CD4-positive, alpha-beta T cell (primary cell): ENCODE results near the gene PAPPA. TPM values are rescaled to one million over a fixed set of nuclear protein-coding genes. Genes with fewer than 3 reads are reported as not detected.

Experiments
- ATAC-seq: fragments of 200-7000 bp; cut with Tn5 transposase; one replicate; pipeline ENCODE4 v1.10.0; 2022; ENCODE audit warnings: mild to moderate bottlenecking; ENCODE audit not compliant: poor library complexity
- CTCF ChIA-PET: fragments of 350-600 bp; sonication (Branson Sonifier 250); formaldehyde crosslinking; loops from one replicate; lab custom pipeline; 2021; ENCODE audit warnings: antibody characterized with exemption, inconsistent platforms; lab: Charles Lee
- POLR2A ChIA-PET: fragments of 350-600 bp; sonication (Branson Sonifier 250); formaldehyde crosslinking; loops from one replicate; lab custom pipeline; 2021; ENCODE audit warnings: antibody characterized with exemption, inconsistent platforms; lab: Charles Lee
- DNase-seq, 14 experiments: peaks; one replicate each; pipeline ENCODE4 v3.0.0-alpha.2; 2013 to 2020; ENCODE audit warnings: mixed read lengths in 2 of 14
- H3K27ac ChIP-seq, 2 donors: one replicate each; pipeline versions ENCODE4 v1.5.1 to v1.7.0; 2013; ENCODE audit warnings: low read length in 2 of 2, low read depth in 1 of 2, mild to moderate bottlenecking in 1 of 2
- H3K27me3 ChIP-seq, 2 experiments: 1 replicate in 1 of 2; 2 replicates in 1 of 2; pipeline versions ENCODE4 v1.6.1 to v1.7.0; 2013; ENCODE audit warnings: low read length in 2 of 2, control low read depth in 1 of 2, mild to moderate bottlenecking in 1 of 2, moderate library complexity in 1 of 2; ENCODE audit not compliant: insufficient read depth in 2 of 2, control insufficient read depth in 1 of 2
- H3K36me3 ChIP-seq: one replicate; pipeline ENCODE4 v1.6.1; 2013; ENCODE audit warnings: low read length, control low read depth; ENCODE audit not compliant: insufficient read depth
- H3K4me1 ChIP-seq: one replicate; pipeline ENCODE4 v1.6.1; 2013; ENCODE audit warnings: low read length, control low read depth; ENCODE audit not compliant: insufficient read depth
- H3K4me3 ChIP-seq: one replicate; pipeline ENCODE4 v1.5.1; 2013; ENCODE audit warnings: mild to moderate bottlenecking, low read length, moderate library complexity
- H3K9me3 ChIP-seq, 2 experiments: 1 replicate in 1 of 2; 2 replicates in 1 of 2; pipeline versions ENCODE4 v1.6.1 to v1.7.0; 2013; ENCODE audit warnings: low read length in 2 of 2, mild to moderate bottlenecking in 2 of 2, control low read depth in 1 of 2, moderate library complexity in 1 of 2; ENCODE audit not compliant: control insufficient read depth in 1 of 2, insufficient read depth in 1 of 2
- H3K27ac Mint-ChIP-seq: one replicate; pipeline ENCODE4 v1.8.0; 2020; ENCODE audit warnings: mixed read lengths
- H3K27me3 Mint-ChIP-seq: one replicate; pipeline ENCODE4 v1.8.0; 2021; ENCODE audit warnings: mixed read lengths
- H3K36me3 Mint-ChIP-seq: one replicate; pipeline ENCODE4 v1.8.0; 2021; ENCODE audit warnings: low read depth, mixed read lengths
- H3K4me1 Mint-ChIP-seq: one replicate; pipeline ENCODE4 v1.8.0; 2021; ENCODE audit warnings: low read depth, mixed read lengths
- H3K4me3 Mint-ChIP-seq: one replicate; pipeline ENCODE4 v1.8.0; 2020; ENCODE audit warnings: mild to moderate bottlenecking, mixed read lengths
- H3K9me3 Mint-ChIP-seq: one replicate; pipeline ENCODE4 v1.8.0; 2020; ENCODE audit warnings: mixed read lengths
- CTCF ChIP-seq: fragments of 200-600 bp; IDR thresholded peaks from one replicate; pipeline ENCODE4 v1.8.0; 2022; ENCODE audit warnings: antibody characterized with exemption, mild to moderate bottlenecking
- intact Hi-C, 2 experiments: fragments of 100-400 bp; cut with DNase I in 1 of 2; cut with micrococcal nuclease in 1 of 2; formaldehyde crosslinking; loops; one replicate each; pipeline versions ENCODE4 v1.15.1 to v1.9.0; 2023 to 2025; cut with DNase I, micrococcal nuclease
- total RNA-seq, 174 experiments: library from RNA in 2 of 174; stranded (reverse) in 2 of 174; gene quantifications; one replicate each; pipeline ENCODE4 v1.2.3 and lab custom pipeline; 2021 to 2026

Gene PAPPA
- total RNA-seq, 2 experiments from 2014 or later = 0.03 TPM; not detected in 1

GRCh38 chr9:116369706-116370105, 216.1 kb downstream of the PAPPA start:
- Mint-ChIP-seq H3K36me3 (no peaks in the 10 kb centered on the region), H3K27ac (no peak overlapping the region), H3K9me3 (no peaks in the 10 kb centered on the region), H3K4me3 (no peak overlapping the region), H3K27me3 (no peaks in the 10 kb centered on the region), H3K4me1 (no peaks in the 10 kb centered on the region)
- no peaks in the 10 kb centered on the region for H3K27me3 ChIP-seq
- TF ChIP-seq CTCF = no peak
- ChIA-PET CTCF (no interaction called here), POLR2A (no interaction called here)
- H3K4me1 ChIP-seq = no peaks in the 10 kb centered on the region
- no peak overlapping the region for H3K27ac ChIP-seq
- H3K9me3 ChIP-seq = no peaks in the 10 kb centered on the region
- ATAC-seq (no peak), DNase-seq (no peak)
- no peaks in the 10 kb centered on the region for H3K36me3 ChIP-seq
- no peak overlapping the region for H3K4me3 ChIP-seq
- intact Hi-C loops = no loop called here

- no peak for ATAC-seq
- POLR2A ChIA-PET = no interaction called here
- Histone ChIP-seq H3K9me3 (no peaks in the 10 kb centered on the region), H3K27me3 (no peaks in the 10 kb centered on the region), H3K4me1 (no peaks in the 10 kb centered on the region), H3K36me3 (no peaks in the 10 kb centered on the region), H3K4me3 (no peak overlapping the region), H3K27ac (no peak overlapping the region)
- Mint-ChIP-seq H3K4me3 (no peak overlapping the region), H3K27me3 (no peaks in the 10 kb centered on the region), H3K27ac (no peak overlapping the region), H3K9me3 (no peaks in the 10 kb centered on the region), H3K4me1 (no peaks in the 10 kb centered on the region), H3K36me3 (no peaks in the 10 kb centered on the region)
- TF ChIP-seq CTCF = no peak
- CTCF ChIA-PET = no interaction called here
- intact Hi-C loops = no loop called here
- no peak for DNase-seq
These were observed 217.0 kb downstream of the PAPPA start for GRCh38 chr9:116370556-116370955.

GRCh38 chr9:116372081-116372673, 218.6 kb downstream of the PAPPA start:
- POLR2A ChIA-PET = no interaction called here

More at GRCh38 chr9:116372081-116372673, 218.6 kb downstream of the PAPPA start:
- Histone ChIP-seq H3K9me3 (no peaks in the 10 kb centered on the region), H3K27ac (no peak overlapping the region), H3K4me3 (no peak overlapping the region), H3K36me3 (no peaks in the 10 kb centered on the region), H3K4me1 (no peaks in the 10 kb centered on the region), H3K27me3 (no peaks in the 10 kb centered on the region)
- Mint-ChIP-seq H3K27ac (no peak overlapping the region), H3K27me3 (no peaks in the 10 kb centered on the region), H3K9me3 (no peaks in the 10 kb centered on the region), H3K4me1 (no peaks in the 10 kb centered on the region), H3K4me3 (no peak overlapping the region), H3K36me3 (no peaks in the 10 kb centered on the region)
- intact Hi-C loops = no loop called here
- ATAC-seq (no peak), DNase-seq (no peak)
- no peak for TF ChIP-seq CTCF
- CTCF ChIA-PET = no interaction called here
